Dedifferentiated amniotic fluid mesenchymal stem cell (primary cell): Measurements from ENCODE around the gene CCDC3.

Experiments used
- DNase-seq: peaks from one replicate; pipeline ENCODE4 v3.0.0-alpha.2; 2016; ENCODE audit errors: extremely low spot score

CCDC3 gene

DNA sequence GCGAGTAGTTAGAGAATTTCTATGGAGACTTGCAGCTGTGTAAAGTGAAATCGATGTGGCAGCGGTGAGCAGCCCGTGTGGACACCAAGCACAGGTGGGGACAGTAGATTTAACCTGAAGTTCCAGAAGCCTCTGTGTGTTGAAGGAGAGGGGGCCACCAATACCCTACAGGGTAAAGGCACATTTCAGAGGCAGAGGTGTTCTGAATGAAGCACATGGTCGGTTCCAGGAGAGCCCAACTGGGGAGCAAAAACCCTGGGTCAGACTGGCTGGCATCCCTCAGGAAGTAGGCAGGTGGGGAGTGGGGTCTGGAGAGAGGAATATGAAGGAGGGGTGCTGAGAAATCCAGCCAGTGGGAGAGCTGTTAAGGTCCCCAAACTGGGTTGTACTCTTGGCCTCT is 76.6 kb downstream of the CCDC3 start:
- DNase-seq, result no peak

GRCh38 chr10:12922117-12922900 is 79.2 kb downstream of the CCDC3 start:
- DNase-seq, result no peak

DNA sequence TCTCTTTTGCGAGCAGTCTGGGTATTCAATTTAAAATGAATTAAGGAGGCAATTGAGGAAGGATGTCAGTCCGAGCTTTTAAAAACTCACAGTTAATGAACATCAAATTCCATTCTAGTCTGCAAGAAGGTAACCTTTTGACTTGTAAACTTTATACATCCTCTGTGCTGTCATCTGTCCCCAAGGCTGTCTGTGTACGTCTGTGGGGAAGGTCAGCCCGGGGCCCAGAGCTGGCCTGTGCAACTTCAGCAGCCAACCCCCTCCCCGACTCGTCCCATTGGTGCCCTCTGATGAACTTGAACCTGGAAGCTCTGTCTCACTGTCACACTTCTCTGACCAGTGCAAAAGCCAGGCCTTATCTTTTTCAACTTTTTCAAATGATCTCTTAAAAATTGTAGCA is 80.3 kb downstream of the CCDC3 start:
- no peak for DNase-seq

DNA sequence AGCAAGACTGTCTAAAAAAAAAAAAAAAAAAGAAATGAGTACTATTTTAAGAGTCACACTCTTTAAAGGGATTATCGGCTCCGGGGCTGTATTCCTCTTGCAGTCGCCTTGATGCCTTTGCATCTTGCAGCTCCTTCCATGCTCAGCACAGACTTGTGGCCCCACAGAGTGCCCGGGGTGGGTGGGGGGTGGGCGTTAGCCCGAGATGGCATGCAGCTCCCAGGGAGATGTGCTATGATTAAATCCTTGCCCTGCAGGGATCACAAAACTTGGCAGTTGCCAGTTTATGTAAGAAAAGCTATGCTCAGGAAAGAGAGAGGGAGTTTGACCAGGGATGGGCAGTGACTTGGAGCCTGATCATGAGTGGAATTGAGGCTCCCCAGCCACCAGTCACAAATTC is 81.9 kb downstream of the CCDC3 start:
- no peak for DNase-seq

DNA sequence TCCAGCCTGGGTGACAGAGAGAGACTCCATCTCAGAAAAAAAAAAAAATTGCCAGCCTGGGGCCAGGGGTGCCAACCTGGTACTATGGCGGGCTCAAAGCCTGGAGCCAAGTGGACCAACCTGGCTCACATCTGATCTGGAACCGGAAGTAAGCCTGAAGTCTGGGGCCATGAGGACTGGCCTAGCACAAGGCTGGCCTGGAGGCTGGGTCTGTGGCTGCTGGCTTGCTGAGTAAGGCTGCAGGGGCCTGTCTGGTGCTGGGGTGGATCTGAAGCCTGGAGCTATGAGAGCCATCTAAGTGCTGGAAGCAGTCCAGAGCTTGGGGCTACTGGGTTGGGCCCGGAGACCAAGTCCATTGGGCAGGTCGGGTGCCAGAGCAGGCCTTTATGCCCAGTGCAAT is 84.9 kb downstream of the CCDC3 start:
- no peak for DNase-seq

DNA sequence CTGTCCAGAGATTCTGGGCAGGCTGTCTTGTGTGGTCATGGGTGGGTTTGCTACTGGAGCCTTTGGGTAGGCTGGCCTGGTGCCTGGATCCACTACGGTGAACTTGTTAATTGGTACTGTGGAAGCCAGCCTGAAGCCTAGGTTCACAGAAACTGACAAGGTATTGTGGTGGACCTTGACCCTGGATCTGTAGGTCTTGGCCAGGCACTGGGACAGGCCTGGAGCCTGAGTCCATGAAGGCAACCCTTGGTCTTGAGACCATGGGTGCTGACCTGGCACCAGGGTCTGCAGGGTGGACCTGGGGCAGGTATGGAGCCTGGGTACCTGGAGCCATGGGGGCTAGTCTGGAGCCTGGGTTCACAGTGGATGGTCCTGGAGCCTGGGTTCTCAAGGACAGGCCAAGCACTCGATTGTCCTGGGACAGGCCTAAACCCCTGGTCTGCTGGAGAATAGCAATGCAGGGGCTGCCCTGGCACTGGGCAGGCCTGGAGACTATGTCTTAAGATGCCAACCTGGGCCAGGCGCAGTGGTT is 85.8 kb downstream of the CCDC3 start:
- no peak for DNase-seq

DNA sequence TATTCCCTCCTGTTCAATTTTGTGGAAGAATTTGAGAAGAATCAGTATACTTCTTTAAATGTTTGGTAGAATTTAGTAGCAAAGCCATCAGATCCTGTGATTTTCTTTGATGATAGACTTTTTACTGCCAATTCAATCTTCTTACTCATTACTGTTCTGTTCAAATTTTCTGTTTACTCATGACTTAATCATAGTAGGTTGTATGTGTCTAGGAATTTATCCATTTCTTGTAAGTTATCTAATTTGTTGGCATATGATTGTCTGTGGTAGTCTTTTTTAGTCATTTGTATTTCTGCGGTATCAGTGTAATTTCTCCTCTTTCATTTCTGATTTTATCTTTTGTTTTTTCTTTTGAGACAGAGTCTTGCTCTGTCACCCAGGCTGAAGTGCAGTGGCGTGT is 87.4 kb downstream of the CCDC3 start:
- no peak for DNase-seq

DNA sequence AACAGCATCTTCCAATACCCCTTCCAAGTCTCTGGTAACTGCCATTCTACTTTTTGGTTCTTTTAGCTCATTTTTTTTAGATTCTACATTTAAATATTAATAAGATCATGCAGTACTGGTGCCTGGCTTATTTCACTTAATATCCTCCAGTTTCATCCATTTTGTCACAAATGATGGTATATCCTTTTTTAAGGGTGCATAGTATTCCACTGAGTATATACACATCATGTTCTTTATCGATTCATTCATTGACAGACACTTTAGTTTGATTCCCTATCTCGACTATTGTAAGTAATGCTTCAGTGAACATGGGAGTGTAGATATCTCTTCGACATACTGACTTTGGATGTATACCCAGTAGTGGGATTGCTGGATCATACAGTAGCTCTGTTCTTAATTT is 89.7 kb downstream of the CCDC3 start:
- no peak for DNase-seq

- no peak for DNase-seq
These were observed 90.7 kb downstream of the CCDC3 start for GRCh38 chr10:12910835-12911234.

- no peak for DNase-seq
These were observed 91.7 kb downstream of the CCDC3 start for GRCh38 chr10:12909836-12910185.

DNA sequence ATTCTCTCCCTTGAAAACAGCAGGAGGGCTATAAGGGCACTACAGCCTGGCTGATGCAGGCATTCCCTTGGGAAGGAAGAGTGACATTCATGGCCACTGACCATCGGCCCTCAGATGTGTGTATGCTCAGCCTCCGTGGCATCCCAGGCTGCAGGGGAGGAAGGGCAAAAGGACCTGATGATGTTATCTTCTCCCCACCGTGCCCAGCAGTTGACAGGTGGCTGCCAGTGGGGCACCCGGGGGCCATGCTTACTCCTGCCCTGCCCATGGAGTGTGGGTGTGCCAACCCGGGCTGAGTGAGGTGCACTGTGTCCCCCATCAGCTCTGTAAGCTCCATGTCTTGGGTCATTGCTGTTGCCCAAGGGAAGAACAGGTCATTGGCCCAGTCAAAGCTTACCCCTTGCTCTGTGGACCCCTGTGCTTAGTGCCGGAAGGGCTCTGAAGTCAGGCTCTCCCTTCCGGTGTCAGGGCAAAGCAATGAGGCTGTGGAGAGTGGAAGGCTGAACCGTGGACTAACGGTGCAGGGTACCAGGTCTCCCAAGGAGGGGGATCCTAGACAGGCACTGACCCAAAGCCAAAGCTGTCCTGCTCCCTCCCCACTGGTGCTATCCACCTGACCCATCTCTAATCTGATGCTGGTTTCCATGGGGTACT is 92.2 kb downstream of the CCDC3 start:
- DNase-seq, result no peak

DNA sequence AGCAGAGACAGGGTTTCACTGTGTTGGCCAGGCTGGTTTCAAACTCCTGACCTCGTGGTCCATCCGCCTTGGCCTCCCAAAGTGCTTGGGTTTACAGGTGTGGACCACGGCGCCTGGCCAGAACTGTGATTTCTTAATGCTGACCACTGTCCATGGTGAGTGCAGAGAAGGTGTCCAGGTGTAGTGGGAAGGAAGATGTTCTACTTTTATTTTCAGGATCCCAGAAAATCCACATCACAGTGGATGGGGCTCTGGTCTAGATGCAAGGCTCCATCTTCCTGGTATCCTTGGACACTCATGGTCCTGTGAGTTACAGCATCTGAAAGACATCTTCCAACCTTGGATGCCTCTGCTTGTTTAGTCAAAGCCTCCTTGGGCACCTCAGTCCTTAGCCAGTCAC is 92.7 kb downstream of the CCDC3 start:
- no peak for DNase-seq

DNA sequence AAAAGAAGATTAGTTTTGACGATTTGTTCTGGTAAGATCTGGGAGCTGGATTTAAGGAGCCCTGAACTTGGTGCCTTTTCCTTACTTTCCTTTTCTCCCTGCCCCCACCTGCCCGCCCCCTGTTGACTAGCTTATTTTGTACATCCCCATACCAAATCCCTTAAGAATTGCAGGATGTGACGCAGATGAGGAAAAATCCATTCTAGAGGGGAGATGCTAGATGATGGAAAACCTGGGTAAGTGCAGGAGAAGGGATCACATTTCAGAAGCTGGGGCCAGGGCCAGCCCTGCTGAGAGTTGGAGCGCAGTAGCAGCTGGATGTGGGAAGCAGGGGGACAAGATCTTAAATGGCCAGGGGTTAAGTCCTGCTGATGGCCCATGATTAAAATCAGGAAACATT is 93.9 kb downstream of the CCDC3 start:
- peak; percentile 20 for DNase-seq

- DNase-seq, result no peak
These were observed 95.4 kb downstream of the CCDC3 start for GRCh38 chr10:12906051-12906541.

DNA sequence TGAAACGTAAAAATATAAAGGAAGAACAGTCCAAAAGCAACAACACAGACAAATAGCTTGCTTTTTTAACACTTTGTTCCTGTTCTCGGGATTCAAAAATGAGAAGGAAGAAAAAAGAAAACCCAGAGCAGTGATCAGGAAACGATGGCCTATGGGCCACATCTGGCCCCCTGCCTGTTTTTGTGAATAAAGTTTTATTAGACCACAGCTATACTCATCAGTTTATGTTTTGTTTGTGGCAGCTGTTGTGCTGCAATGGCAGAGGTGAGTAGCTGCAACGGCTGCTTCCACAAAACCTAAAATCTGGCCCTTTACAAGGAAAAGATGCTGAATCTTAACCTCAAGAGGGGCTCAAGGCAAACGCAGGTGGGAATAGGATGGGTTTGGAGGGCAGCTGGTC is 96.4 kb downstream of the CCDC3 start:
- DNase-seq, result no peak

DNA sequence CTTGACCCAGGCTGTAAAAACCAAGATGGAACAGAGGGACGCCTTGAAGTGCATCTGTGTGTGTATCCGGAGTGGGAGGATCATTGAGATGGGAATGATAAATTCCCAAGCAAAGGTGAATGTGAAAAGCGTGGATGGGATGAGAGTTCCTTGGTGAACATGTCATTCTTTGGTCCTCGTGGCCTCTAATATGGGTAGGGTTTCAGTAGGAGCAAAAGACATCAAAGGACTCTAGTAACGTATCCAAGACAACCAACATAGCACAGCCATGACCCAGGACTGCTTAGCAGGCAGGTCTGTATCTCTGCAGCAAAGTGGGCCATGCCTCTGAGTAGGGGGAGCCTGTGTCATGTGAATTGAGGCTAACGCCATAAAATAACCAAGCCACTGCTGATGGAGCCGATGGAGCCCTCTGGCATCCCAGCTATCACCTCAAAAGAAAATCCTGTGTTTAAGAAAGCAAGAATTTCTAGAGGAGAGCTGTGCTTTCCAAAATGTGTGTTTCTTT is 98.6 kb downstream of the CCDC3 start:
- no peak for DNase-seq

- peak; percentile 40 for DNase-seq
These were observed 99.4 kb downstream of the CCDC3 start for GRCh38 chr10:12902135-12902572.

GRCh38 chr10:12899546-12899945 is 102.0 kb downstream of the CCDC3 start:
- no peak for DNase-seq

DNA sequence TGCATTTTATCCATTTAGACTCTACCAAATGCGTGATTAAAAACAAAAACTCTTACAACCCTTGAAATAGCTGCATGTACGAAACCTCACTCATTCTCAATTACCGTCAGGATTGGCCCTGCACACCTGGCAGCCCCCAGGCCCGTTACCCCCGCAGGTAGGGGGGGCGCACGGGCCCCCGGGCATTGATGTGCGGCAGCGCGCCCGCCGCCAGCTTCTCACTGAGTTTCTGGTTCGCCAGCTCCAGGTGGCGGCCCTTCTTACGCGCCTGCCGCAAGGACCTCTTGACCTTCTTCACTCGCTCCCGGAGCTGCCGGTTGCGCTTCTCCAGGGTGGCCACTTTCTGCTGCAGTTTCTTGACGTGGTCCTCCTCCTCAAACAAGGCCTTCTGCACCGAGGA is 103.2 kb downstream of the CCDC3 start:
- DNase-seq, result no peak

DNA sequence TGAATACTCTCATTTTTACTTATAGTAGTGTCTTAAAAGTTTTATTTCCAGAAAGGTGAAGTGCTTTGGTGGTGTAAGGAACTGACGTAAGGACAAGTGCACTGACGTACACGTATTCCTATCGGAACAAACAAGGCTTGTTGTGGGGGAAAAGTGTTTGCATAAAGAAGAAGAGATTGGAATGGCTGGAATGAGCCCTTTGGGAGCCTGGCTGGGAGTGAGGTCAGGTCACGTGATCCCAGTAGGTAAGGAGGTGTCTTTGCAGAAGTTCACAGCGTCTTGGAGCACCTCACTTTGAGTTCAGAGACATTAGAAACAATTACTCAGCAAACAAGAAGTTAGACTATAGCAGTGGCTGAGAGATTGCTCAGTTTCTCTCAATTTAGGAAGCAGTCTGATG is 104.2 kb downstream of the CCDC3 start:
- no peak for DNase-seq

DNA sequence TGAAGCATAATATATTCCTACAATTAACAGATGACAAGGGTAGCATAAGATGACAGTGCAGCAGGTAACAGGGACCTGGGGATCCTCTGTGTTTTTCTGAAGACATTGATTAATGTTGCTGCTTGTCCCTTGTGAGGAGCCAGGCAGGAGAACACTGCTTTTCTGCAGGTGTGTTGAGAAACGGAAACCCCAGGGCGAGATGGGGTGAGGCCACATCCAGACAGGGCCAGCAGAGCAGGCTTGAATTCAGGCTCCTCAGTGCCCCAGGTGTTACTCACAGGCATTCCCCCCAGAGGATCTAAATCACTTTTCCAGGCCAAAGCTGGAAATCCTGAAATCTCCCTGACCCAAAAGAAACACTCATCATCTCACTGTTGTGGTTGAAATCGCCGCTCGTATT is 105.3 kb downstream of the CCDC3 start:
- DNase-seq, result no peak

DNA sequence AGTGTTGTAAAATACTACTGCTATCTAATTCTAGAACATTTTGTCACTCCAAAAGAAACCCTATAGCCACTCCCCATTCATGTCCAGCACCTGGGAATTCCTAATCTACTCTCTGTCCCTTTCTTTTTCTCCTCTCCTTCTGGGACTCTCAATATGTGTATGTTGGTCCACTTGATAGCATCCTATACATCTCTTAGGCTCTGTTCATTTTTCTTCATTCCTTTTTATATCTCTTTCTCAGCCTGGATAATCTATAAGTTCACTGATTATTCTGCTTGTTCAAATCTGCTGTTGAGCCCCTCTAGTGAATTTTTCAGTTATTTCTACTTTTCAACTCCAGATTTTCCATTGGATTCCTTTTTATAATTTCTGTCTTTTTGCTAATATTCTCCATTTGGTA is 108.6 kb downstream of the CCDC3 start:
- DNase-seq, result no peak

- no peak for DNase-seq
These were observed 110.6 kb downstream of the CCDC3 start for GRCh38 chr10:12890958-12891357.
